ENCODE results near the gene SEMA4B.
"Not testable (repeated sequence)": the region's sequence is repeated elsewhere in the genome, so short reads cannot be mapped to it uniquely, and the experiment has no call there.

Gene SEMA4B

DNA sequence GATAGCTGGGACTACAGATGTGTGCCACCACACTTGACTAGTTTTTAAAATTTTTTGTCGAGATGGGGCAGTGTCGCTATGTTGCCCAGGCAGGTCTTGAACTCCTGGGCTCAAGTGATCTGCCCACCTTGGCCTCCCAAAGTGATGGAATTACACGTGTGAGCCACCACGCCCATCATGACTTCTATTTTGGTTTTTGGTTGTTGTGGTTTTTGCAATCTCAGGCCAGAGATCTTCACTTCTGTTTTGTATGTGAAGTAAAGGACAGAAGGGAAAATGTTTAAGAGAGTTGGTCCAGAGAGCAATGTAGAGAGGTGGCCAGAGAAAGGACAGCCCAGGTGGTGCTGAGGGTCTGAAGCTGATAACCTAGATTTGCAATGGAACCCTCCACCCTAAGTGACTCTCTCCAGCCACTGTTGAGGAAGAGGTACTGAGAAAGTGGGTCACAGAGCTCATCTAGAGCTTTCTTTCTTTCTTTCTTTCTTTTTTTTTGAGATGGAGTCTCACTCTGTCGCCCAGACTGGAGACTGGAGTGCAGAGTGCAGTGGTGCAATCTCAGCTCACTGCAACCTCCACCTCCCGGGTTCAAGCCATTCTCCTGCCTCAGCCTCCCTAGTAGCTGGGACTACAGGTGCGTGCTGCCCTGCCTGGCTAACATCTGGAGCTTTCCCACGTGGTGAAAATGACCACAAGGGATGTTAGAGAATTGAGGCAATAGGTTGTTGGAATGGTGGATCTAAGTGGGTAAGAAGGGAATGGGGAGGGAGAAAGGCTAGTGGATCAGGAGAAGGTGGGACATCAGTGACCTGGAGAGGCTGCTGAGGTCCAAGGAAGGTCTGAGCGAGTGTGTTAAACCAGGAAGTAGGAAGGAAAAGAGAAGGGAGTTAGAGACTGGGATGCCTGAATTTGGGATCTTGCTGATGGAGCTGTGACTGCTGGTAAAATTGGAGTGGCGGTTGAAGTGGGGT, 22.4 kb upstream of the SEMA4B start:
- no peak for DNase-seq (ENCODE audit: low spot score)

GRCh38 chr15:90181776-90182175, 19.4 kb upstream of the SEMA4B start:
- no peak for DNase-seq (ENCODE audit: low spot score)

GRCh38 chr15:90184119-90184785, 16.9 kb upstream of the SEMA4B start:
- peak; percentile 84 for DNase-seq (ENCODE audit: low spot score)

- DNase-seq (ENCODE audit: low spot score) = peak; percentile 89
Observed at GRCh38 chr15:90184786-90185704, 16.1 kb upstream of the SEMA4B start.

GRCh38 chr15:90187257-90187868, 13.8 kb upstream of the SEMA4B start:
- no peak for DNase-seq (ENCODE audit: low spot score)

DNA sequence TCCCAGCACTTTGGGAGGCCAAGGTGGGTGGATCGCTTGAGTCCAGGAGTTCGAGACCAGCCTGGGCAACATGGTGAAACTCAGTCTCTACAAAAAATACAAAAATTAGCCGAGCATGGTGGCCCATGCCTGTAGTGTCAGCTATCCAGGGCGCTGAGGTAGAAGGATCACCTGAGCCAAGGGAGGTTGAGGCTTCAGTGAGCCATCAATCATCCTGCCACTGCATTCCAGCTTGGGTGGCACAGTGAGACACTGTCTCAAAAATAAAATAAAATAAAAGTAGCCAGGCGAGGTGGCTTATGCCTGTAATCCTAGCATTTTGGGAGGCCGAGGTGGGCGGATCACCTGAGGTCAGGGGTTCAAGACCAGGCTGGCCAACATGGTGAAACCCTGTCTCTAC, 13.1 kb upstream of the SEMA4B start:
- not testable (repeated sequence) for DNase-seq (ENCODE audit: low spot score)

- no peak for DNase-seq (ENCODE audit: low spot score)
Observed at GRCh38 chr15:90188914-90189748, 12.0 kb upstream of the SEMA4B start.

DNA sequence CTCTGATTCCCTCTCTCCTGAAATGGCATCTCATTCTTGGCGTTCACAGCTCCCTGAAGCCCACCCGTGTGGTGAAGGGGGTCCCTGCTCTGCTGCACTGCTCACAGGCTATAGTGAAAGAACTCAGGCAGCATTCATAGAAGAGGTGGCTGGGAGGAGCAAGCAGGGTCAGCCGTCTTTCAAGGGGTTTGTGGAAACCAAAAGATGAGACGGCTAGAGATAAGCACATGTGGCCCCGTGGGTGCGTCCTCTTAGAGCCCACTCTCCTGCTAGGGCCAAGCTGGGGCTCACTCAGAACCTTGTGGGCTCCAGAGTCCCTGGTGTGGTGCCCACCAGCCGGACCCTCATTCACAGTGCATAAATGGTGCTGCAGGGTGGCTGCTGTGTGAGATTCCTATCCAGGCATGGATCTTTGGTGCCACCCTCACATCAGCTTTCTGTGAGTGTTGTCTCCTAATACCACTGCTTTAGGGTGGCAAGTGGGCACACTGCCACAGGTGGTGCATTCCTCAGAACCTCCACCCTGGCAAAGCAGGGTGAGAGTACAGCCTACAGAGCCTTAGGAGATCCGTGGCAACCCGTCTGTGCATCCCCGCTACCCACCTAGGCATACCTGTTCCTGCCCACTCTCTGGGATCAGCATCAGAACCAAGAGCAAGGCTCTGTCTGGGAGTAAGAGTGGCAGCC, 11.2 kb upstream of the SEMA4B start:
- DNase-seq (ENCODE audit: low spot score) = no peak

DNA sequence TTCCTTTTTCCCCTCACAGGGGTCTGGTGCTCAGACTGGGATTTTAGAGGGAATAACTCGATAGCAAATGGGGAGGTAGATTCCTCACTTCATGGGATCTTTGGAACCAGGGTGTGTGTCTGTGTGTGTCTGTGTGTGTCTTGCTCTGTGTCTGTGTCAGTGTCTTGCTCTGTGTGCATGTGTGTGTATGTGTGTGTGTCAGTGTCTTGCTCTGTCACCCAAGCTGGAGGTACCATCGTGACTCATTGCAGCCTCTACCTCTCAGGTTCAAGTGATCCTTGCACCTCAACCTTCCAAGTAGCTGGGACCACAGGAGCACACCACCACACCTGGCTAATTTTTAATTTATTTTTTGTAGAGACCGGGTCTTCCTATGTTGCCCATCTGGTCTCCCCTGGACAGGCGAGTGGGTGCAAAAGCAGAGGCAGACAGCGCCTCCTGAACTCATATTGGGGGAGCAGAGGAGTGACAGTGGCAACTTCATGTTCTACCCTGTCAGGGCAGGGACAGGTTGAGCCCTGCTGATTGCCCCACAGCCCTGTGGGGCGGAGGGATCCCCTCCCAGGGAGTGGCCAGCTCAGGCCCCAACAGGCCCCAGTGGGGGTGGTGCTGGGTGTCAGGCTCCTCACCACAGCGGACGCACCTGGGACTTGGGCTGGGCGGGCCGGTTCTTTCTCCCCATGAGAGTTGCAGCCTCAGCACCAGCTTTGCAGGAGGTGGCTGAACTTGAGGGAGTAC, 10.4 kb upstream of the SEMA4B start:
- DNase-seq (ENCODE audit: low spot score) = no peak

GRCh38 chr15:90191344-90191687, 9.8 kb upstream of the SEMA4B start:
- DNase-seq (ENCODE audit: low spot score) = no peak

- peak; percentile 79 for DNase-seq (ENCODE audit: low spot score)
Observed at GRCh38 chr15:90191794-90192509, 9.2 kb upstream of the SEMA4B start.

GRCh38 chr15:90192961-90193786, 8.0 kb upstream of the SEMA4B start:
- DNase-seq (ENCODE audit: low spot score) = no peak

GRCh38 chr15:90194655-90195054, 6.5 kb upstream of the SEMA4B start:
- DNase-seq (ENCODE audit: low spot score) = no peak

DNA sequence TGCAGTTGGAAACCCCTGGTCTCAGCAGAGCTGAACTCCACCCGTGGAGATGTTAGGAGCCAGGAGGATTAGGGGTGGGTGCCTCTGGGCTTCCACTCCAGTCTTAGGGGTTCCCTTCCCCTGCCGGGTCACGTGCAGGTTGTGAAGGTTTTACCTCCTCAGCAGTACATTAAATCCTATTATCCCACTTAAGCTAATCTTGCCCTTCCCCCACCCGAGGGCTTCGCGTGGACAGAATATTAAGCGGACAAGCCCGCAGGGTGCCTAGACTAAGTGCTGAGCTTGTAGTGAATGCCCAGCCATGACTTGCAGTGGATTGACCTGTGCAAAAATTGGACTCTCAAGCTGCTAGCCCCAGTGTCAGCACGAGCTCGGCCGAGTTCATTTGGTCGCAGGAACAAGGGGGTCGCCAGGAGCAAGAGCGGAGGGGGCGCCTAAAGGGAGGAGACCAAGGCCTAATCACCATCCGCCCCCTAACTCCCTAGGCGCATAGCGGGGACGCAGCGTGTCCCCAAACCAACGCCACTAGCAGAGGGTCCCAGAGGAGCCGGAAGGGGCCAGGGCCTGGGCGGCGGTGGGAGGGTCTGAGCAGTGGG, 498 bp upstream of the SEMA4B start:
- DNase-seq (ENCODE audit: low spot score) = peak; percentile 66

GRCh38 chr15:90201944-90202375, 830 bp downstream of the SEMA4B start:
- peak; percentile 65 for DNase-seq (ENCODE audit: low spot score)

DNA sequence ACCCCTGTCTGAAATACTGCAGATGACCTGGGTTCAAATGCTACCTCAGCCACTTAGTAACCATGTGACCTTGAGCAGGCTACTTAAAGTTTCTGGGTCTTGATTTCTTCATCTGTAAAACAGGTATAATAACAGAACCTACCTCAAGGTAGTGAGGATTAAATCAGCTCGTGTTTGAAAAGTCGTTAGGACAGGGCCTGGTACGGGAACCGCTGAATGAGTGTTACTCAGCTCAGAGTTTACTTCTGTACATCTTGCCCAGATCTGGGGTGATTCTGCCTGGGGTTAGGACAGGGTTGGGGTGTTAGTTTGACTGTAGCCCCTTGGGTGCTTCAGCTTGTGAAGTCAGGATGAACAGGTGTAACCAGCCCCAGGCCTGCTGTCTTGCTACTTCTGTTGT, 1.8 kb downstream of the SEMA4B start:
- no peak for DNase-seq (ENCODE audit: low spot score)

DNA sequence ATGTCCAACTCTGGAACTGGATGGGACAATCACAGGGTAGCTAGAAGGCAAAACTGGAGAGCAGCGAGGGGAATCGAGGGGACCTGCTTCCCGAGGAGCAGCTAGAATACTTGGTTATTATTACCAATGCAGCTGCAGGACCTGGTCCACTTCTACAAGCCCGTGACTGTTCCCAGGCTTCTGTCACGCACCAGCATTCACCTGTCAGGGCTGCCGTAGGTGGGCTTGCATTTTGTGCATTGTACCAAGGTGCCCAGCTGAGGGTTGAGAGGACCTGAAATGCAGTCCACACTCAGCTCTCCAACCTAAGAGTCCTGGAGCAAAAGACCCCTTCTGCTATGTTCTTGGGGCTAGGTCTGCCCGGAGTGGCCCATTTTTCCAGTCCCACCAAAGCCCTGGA, 2.3 kb downstream of the SEMA4B start:
- DNase-seq (ENCODE audit: low spot score) = no peak

GRCh38 chr15:90203922-90204321, 2.8 kb downstream of the SEMA4B start:
- DNase-seq (ENCODE audit: low spot score) = no peak

All from HuH-7.5 (cell line).